ENCODE measurements around the gene ADAM8.

The ADAM8 gene

DNA sequence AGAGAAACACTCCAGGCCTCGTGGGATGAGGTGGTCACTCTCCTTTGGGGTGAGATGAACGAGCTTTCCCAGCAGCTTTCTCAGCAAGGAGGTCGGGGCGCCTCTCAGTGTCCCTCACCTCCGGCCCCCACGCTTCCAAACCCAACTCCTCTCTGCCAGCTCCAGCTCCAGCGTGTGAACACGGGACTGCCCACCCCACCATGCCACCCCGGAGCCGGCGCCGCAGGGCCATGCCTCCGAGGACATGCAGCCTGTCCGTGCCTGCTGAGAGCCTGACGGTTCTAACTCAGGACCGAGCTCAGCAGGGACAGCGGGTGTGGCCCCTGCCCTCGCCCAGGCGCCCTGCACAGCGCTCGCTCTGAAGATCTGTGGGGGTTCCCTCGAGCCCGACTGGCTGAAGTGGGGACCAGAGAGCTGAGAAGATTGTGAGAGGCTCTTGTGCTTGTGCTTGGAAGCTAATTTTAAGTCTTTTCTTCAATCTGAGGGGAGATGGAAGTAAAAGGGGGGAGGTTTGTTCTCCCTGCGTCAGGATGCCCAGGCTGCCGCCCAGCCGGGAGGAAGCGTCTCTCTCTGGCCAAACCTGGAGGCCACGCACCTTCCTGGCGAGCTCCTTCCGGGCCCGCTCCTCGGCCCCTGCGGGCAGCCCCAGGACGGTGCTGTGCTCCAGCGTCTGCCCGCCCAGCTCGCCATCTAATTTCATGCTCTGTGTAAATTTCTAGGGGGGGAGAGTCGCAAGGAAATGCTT lies 5.1 kb upstream of the ADAM8 start:
- no peak for DNase-seq (ENCODE audit: low read depth)

DNA sequence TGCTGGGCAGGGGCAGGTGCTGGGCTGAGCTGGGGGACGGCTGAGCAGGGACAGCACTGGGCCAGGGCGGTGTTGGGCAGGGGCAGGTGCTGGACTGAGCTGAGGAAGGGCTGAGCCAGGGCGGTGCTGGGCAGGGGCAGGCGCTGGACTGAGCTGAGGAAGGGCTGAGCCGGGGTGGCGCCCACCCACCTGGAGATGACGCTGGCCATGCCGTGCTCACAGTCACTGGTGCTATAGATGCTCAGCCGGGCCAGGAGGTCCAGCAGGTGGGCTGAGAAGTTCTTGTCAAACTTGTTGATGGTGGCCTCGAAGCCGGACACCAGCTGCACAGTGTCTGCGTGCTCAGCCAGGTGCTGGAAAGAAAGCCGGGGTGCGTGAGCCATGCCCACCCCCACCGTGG lies 4.4 kb upstream of the ADAM8 start:
- DNase-seq (ENCODE audit: low read depth), result no peak

DNA sequence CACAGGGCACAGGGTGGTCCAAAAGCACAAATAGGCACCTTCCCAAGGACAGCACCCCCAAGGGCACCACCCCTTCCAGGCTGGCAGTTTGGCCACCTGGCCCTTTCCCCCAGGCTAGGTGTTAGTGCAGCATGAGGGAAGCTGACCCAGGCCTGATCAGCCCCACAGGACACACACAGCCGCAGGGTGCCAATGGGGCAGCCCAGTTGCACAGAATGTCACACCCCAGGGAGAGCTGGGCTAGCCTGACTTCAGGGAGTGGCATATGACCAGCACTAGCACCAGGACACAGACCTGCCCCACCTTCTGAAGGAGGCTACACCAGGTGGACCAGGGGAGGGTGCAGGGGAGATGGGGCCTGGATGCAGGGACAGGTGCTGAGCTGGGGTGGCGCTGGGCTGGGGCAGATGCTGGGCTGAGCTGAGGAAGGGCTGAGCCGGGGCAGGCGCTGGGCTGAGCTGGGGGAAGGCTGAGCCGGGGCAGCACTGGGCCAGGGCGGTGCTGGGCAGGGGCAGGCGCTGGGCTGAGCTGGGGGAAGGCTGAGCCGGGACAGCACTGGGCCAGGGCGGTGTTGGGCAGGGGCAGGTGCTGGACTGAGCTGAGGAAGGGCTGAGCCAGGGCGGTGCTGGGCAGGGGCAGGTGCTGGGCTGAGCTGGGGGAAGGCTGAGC lies 3.9 kb upstream of the ADAM8 start:
- DNase-seq (ENCODE audit: low read depth), result no peak

DNA sequence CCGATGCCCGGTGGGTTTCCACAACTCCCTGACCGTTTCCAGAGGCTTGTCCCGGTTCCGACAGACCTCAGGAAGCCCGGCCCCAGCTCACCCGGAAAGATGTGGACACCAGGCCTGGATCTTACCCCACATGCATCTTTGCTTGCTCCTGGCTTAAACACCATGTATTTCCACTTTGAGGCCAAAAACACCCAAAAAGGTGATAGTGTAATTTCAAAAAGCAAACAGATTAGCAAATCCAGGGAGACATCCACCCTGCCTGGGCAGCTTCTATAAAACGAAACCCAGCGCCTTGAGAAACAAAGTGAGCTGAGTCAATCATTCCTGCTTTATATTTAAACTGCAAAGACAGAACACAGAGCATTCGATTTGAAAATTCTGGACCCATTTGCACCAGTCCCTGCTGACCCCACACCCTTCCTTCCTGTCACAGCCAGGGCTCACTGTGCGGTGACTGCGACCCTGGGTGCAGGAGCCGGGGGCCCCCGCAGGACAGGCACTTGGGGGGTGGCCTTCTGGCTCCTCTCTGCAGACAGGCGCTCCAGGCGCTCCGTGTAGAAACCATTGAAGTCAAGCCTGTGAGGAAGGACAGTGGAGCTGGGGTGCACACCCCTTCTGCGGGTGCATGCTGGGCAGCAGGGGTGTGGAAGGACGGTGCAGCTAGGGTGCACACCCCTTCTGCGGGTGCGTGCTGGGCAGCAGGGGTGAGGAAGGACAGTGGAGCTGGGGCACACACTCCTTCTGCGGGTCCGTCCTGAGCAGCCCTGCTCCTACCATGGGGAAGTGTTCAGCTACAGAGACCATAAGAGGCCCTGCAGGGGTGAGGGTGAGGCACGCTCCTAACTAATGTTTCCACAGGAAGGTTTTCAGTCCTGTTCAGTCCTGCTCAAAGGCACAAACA lies 2.9 kb upstream of the ADAM8 start:
- DNase-seq (ENCODE audit: low read depth), result no peak

DNA sequence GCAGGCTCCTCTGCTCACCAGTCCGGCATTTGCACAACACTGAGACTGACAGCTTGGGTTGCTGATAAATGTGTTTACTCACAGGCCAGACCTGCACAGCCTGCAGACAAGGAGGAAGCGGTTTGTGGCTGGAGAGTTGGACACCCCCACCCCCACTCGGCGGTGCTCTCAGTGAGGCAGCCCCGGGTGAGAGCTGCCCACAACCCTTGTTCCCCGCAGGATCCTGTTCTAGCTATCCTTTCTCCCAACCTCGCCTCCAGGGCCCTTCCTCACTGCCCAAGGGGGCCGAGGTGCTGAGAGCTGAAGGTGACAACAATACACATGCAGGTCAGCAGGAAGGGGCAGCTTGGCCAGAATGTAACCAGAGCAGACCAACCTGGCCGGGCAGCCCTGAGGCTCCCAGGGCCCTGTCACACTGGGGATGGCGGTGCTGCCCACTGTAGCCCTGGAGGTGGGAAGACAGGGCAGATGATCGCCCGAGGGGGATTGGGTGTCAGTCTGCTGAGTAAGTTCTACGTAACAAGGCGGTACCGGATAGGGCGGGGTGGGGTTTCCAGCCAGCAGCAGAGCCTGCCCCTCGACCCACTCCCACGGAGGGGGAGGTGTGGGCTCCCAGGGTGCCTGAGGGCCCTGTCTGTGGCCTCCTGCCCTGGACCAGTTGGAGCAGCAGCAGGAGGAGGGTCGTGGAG lies 2.1 kb upstream of the ADAM8 start:
- DNase-seq (ENCODE audit: low read depth), result peak; percentile 80

DNA sequence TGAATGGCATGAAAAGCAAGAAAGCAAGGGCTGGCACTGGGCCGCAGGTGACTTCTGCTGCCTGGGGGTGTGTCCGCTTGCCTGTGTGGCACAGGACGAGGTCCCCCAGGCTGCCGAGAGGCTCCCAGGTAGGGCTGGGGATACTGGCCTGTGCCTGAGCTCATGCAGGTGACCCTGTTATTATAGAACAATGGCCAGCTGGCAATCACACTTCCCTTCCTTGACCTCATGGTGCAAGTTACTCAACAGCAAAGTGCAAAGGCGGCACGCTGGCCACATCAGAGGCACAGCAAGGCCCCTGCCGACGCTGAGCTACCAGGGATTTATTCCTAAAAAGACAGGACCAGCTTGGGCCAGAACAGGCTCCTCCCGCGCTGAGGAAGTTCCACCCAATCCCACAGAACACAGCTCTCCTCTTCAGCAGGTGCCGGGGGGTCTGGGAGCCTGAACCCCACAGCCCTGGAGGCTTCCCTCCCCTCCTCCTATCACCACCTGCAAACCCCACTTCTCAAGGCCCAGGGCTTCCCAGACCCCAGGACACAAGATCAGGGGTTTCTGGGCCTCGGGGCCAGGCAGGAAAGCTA lies 1.4 kb upstream of the ADAM8 start:
- DNase-seq (ENCODE audit: low read depth), result no peak

DNA sequence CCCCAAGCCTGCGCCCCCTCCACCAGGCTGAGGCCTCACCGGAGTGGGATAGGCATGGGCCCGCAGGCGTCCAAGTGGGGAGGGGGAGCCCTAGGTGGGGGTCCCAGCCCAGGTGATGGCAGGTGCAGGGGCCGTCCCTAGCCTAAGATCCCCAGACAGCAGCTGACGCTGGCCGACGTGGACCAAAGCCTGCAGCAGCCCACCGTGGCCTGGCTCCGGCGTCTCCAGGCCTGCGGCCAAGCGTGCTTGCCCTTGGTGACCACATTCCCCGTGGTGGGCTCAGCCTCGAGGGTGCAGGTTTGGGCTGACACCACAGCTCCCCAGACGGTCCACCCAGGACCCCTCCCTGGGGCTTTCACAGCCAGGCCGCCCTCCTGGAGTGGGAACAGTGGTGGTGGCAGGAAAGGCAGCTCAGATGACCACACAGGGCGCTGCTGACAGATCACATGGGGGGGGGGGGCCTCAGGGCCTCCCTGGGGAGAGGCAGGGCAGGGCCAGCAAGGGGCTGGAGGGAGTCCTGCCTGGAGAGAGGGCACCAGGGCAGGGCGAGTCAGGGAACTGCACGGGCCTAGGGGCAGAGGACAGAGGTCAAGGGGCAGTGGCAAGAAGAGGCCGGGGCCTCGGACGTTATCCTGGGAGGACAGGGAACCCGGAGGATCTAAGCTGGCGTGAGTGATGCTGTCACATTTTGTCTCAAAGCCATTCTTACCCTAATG lies 767 bp upstream of the ADAM8 start:
- DNase-seq (ENCODE audit: low read depth), result no peak

DNA sequence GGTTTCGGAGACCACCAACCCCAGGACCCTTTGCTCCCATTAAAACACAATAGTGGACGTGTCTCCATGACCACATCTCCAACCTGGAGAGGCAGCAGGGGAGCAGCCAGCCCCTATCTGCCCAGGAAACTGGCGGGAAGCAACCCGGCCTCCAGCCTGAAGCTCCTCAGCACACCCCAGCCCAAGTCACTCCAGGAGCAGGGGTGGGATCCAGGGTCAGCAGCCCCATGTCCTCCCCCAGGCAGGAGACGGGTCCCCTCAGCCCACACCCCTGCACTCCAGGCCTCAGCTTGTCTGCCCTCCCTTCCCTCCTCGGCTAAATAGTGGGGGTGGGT lies 601 bp downstream of the ADAM8 start:
- DNase-seq (ENCODE audit: low read depth), result no peak

DNA sequence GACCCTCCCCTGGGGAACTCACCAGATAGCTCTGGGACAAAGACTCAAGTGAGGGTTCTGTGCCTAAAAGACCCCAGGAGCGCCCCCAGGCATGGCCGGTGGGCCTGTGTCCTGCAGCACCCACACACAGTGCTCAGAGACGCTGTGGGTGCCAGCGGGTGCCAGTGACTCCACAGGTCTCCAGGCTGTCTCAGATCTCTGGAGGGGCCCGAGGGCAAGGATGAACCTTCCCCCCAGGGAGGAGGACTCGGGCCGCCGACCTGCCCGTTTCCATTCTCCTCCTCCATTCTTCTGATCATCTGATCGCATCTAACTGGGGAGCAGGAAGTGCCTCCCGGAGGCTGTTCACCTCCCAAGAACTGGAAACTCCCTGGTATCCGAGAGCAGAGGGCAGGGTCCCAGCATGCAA lies 980 bp downstream of the ADAM8 start:
- DNase-seq (ENCODE audit: low read depth), result no peak

DNA sequence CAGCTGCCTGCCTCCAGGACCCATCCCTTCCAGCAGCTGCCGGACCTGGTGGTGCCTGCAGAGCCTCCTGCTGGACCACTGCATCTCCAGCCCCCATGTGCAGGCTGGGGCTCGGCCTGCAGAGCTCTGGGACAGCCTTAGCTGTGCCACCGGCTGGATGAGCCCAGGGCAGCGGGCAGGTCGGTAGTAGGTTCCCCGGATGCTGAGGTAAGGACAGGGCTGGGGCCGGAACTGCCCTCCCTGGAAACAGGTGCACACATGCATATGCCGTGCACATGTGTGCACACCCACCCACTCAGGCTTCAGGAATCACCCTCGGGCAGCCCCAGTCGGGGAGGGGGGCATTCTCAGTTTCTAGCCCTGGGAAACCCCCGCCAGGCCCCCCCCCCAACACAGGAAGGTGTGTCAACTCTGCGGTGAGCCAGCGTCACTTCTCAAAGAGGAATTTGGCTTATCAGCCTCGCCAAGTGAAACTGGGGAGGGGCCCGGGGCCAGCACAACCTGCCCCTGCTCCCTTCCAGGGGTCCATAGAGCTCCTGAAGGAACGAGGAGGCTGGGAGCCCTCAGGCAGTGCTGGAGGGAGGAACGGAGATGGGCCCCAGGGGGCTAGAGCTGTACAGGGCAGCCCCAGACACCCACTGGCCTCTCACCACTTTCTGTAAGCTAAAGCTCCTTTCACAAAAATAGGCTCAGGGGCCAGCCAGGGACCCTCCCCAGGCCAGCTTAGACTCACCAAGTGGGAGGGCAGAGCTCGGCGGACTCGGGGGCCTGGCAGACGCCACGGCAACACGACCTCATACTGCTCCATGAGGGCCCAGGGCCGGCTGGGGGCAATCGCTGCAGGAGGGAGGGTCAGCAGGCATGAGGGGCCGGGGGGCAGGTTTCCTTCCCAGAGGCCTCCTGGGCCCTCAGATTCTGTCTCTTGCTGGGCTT lies 1.7 kb downstream of the ADAM8 start:
- DNase-seq (ENCODE audit: low read depth), result no peak

DNA sequence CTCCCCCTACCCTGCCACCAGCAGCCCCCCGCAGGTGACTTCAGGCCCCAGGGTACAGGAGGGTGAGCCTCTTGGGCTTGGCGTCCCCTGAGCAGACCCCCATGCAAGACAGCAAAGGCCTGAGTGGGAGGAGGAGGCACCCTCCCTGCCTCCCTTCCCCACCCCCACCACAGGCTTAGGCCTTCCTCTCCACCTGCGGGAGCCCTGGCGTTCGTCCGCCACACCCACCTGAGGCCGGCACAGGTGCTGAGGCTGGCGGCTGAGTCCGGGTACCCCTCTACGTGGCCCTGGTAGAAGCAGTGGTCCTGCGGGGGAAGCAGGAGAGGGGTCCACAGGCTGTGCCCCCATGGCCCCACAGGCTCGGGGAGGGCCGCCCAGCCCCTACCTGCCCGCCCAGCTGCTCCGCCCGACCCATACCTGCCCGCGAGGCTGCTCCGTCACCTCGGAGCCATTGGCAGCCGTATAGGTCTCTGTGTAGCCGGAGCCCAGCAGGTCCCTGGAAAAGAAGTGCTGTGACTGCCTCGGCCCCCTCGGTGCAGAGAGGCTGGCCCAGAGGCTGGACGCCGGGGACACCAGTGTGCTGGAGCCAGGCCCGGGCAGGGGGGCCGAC lies 3.0 kb downstream of the ADAM8 start:
- DNase-seq (ENCODE audit: low read depth), result no peak

DNA sequence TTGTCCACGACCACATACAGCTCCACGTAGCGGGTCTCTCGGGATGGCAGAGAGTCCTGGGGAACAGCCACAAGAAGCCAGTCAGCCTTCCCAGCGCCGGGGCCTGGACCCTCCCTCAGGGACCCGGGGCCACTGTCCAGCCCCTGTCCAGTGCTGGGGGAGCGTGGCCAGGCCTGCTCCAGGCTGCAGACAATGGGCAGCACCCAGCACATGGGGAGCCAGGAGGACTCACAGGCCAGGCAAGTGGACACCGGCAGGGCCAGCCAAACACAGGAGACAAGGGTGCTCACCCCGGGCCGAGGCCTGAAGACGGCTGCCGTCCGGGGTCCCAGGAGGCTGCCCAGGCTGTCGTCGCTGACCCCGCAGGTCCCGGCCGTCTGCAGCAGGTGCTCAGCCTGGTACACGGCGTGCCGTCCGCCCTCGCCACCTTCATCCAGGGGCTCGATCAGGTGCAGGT lies 3.7 kb downstream of the ADAM8 start:
- DNase-seq (ENCODE audit: low read depth), result no peak

DNA sequence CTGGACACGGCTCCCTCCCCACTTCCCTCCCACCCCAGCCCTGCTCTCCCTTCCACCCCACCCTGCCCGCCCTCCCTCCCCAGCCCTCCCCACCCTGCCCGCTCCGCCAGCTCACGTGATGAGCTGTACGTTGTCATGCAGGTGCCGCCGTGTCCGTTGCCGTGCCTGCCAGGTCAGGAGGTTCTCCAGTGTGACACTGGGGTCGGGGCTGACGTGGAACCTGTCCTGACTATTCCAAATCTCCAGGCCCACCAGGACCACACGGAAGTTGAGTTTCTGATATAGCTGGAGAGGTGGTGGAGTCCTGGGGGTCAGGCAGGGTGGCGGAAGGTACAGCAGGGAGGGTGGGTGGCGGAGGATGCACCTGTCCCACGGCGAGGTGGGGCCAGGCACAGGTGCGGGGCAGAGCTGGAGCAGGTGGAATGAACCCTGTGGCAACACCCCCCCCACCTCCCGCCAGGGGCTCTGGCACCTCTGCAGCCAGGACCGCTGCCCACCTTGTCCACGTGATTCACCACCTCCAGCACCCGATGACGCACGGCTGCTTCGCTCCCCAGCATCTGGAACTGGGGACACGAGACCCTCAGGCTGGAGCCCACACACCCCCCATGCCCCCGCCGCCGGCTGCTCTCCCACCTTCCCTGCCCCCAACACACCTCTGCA lies 4.2 kb downstream of the ADAM8 start:
- no peak for DNase-seq (ENCODE audit: low read depth)

DNA sequence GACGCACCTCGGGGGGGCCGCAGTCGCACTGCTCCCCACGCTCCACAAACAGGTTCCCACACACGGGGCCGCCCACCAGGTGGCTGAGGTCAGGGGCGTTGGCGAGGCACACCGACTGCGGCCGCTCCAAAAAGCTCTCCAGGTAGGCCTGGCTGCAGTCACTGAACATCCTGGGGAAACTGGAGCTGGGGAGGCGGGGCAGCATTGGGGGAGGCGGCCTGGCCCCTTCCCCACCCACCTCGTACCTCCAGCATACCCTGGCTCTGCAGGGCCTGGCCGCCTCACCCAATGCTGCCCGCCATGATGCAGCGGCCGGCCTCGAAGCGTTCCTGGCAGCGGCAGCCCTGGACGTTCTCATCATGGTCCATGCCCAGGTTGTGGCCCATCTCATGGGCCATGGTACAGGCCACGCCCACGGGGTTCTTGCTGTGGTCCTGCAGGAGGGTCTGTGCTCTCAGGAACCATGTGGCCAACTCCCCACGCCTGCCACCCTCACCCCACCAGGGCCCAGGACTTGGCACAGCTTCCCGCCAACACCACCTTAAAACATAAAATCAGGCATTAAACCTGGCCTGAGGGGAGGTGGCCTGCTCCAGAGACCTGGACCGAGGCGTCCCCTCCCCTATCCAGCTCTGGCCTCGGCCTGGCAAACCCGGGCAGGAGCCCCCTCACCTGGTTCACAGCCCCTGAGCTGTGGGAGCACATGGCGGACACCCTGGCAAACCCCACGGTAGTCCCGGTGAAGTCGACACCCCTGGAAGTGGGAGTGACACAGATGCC lies 5.0 kb downstream of the ADAM8 start:
- no peak for DNase-seq (ENCODE audit: low read depth)

DNA sequence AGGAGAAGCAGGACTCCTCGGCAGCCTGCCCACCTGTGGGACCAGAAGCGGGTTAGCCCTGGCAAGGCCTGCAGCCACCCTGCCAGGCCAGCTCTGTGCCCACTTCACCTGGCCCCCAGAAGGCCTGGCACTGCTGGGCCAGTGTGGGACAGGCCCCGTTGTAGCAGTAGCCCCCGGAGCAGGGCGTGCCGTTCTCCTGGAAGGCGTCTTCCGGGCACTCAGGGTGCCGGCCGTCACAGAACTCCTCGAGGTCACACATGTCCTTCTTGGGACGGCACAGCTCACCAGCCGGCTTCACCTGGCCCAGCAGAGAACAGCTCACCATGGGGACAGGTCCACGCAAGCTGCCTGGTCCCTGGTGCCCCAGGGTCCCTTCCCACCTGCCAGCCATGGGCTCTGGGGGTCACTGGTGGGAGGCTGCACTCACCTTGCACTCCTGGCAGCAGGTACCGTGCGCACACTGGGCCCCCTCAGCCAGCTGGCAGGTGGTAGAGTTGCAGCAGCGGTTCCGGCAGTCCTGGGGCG lies 5.8 kb downstream of the ADAM8 start:
- DNase-seq (ENCODE audit: low read depth), result no peak

DNA sequence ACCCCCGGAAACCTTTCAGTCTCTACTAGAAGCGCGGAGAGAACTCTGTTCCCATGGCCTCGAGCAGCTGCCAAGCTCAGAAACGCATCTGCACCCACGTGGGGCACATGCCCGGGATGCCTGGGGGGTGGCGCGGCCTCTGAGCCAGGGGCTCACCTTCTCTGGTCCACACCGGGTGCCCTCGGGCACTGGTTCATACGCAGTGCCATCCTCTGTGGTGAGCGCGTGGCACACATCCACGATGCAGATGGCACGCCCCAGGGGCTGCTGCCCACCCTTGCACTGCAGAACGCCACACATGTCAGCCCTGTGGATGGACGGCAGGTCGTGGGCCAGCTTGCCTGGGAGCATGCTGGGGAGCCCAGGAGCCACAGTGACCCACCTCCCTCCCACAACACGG lies 6.5 kb downstream of the ADAM8 start:
- no peak for DNase-seq (ENCODE audit: low read depth)

DNA sequence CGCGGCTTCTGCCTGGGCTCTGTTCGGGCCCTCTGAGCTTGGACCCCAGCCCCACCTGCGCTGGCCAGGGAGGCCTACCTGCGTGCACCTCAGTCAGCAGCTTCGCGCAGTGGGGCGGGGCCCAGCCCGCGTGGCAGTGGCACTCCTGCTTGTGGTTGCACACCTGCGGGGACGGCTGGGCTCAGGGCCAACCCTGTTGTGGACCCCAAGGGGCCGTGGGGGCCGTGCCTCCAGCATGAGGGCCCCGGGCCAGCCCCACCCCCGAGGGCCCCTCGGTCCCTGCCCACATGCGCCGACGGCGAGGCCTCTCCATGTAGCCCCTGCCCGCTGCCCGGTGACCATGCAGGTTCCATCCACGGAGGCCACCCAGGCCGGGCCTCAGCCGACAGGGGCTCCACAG lies 7.3 kb downstream of the ADAM8 start:
- no peak for DNase-seq (ENCODE audit: low read depth)

DNA sequence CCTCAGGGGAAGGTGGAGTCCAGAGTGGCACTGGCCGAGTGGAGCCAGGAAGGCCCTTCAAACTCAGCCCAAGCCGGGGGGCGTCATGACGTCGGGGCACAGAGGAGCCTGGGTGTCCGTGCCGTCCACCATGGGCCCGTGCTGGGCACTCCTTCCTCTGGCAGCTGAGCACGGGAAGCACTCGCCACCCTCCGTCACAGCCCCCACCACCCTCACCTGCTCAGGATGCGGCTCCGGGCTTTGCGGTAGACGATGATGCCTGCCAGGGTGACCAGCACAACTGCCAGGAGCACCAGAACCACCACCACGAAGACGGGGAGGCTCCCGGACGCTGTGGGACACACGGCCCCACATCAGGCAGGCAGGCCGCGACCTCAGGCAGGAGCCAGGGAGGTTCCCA lies 8.1 kb downstream of the ADAM8 start:
- no peak for DNase-seq (ENCODE audit: low read depth)

Data from iris pigment epithelial cell (primary cell).